ENCODE results near the gene CD58.
A peak's percentile ranks its signal among the peaks of the same experiment; 100 is the strongest.
"Not testable (repeated sequence)": the region's sequence is repeated elsewhere in the genome, so short reads cannot be mapped to it uniquely, and the experiment has no call there.

CD58 gene

DNA sequence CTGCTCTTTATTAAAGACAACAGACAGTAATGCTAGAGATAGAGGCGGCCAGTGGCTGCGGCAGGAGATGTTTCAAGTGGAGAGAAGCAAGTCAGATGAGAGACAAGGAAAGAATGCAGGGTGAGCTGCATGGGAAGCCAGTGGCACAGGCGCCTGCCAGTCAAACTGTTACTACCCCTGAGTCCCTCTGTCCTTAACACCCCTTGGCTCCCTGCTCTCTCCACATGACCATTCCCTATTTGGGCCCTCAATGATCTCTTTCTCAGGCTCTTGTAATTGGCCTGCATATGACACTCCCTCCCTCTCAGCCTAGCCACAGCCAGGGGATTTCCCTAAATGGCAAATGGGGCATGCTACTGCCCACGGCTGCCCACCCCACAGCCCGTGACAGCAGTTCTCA is 22.6 kb upstream of the CD58 start:
- DNase-seq (ENCODE audit: low read depth, low spot score): not testable (repeated sequence)

DNA sequence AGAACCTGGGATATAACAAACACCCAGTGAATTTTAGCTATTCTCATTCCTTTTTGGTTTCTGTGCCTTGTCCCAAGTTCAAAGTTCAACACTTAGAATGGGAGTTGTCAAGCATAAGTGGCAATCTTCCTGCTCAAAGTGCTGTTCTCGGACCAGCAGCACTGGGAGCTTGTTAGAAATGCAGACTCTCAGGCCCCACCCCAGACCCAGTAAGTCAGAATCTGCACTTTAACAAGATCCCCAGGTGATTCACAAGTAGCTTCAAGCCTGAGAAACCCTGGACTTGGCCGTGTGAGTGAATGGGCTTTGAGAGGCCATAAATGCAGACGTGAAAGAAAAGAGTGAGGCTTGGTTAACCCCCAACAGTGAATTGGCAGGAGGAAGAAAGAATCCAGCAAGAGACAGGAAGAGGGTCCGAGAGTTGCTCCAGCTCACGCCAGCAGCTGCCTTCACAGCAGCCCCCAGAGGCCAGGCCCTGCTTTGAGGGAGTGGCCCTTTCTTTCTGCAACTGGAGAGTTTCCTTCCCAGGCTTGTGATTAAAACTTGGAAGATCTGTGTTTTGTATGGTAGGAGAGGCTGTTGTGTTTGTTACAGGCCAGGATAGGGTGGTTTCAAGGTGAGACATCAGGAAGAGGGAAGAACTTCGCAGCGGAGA is 21.3 kb upstream of the CD58 start:
- DNase-seq (ENCODE audit: low read depth, low spot score): not testable (repeated sequence)

DNA sequence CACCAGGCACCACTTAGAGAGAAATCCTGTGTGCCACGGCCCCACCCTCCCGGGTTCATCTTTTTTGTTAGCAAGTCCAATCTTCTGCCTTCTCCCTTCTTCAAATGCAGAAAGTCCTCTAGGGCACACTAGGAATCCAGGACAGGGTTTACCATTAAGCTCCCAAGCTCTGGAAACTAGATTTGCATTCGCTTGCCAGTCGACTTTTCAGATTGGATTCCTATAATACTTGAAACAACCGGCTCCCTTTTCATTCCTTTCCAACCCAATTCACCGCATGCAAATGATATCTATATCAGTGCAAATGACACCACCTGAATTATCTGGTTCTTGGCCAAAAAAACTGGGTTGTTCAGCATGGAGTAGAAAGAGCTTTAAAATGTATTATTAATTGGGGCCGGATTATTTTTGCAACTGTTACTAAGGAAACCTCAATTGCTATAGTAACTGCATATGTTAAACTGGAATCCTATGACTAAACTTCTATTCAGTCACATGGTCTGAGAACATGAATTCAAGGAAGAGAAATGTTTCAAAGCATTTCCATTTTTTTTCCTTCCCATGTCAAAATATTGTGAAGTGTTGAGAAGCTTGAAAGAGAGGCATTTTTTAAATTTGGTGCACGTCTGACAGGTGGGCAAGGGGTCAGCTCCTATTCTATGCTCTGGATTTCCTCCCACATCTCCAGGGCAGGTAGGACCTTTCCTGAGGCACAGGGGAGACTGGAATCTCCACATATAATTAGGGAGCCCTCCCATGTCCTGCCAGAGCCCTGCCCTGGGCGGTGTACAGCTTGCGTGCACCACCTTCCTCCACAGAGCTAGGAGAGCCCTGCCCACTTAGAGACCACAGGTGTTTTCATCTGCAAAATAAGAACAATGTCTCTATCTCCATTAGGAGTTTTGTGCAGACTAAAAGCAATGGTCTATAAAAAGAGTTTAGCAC is 20.5 kb upstream of the CD58 start:
- not testable (repeated sequence) for DNase-seq (ENCODE audit: low read depth, low spot score)

DNA sequence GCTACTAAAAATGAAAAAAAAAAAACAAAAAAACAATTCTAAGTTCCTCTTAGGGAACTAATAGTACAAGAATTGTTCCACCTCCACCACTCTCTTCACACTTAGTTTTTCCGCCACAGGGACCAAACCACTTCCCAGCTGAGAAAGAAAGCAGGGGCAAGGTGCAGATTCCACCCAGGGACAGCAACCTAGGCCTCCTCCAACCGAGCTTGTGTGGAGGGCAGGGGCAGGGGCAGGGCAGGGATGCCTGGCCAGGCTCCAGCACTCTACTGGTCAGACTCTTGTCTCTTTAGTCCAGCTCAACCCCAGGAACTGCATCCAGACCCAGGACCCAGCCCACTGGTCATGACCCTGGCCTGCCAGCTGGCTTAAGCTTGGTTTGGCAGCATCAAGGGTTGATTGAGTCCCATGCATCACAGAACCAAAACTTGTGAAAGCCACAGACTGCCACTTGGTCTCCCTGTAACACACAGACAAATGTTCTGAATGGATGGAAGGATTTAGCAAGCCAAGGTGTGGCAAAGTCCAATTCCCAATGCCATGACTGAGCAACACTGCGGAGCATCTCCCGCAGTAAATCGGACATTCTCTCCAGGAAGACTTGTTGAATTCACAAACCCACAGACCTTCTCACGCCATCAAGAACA is 19.7 kb upstream of the CD58 start:
- DNase-seq (ENCODE audit: low read depth, low spot score): not testable (repeated sequence)

DNA sequence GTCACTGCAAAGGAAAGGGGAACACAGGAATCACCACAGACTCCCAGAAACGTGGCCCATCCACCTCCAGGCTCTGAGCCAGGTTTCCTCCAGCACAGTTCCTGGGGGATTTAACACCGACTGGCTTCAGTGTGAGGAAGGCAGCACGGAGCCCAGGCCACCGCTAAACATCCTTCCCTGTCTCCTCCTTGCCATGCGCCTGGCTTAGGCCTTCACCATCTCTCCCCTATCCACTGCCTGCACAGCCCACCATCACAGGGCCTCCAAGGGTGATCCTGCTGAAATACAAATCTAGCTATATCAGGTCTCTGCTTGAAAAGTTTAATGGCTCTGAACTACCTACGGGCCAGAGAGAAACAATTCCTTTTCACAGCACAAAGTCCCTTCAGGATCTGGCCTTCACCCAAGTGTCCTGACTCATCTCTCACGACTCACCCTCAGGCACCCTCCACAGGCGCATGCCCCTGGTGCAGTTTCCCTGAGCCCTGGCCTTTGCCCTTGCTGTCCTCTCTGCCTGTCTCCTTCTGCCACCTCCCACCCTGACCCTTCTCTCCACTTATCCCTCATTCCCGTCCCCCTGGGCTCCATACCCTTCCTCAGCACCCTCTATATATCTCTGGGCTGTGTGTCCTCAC is 18.4 kb upstream of the CD58 start:
- not testable (repeated sequence) for DNase-seq (ENCODE audit: low read depth, low spot score)

DNA sequence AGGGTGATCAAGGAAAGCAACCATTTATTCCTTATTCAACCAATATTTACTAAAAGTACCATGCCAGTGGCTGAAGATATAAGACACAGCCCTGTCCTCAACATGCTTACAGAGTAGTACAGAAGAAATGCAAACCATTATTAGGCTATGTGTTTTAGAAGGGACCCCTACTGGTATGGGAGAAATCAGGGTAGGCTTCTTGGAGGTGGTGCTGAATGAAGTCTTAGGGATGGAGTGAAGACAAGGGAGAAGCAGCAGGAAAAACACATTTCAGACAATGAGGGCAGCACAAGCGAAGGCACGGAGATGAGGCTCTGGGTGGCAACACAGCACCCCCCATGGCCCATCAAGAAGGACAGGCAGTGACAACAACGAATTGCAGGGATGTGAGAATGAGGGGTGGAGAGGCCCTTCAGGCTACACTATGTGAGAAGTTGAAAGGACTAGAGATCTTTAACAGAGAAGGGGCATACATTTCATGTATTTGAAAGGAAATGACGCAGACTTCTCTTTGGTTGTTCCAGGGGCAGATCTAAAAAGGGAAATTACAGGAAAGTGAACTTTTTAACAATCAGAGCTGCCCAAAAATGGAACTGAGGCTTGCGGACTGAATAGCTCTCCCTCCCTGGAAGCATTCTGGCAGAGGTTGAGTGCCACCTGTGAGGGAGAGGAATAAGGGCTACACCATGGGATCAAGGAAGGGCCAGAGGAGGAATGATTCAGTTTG is 16.8 kb upstream of the CD58 start:
- DNase-seq (ENCODE audit: low read depth, low spot score): no peak

GRCh38 chr1:116586741-116587143 is 15.9 kb upstream of the CD58 start:
- DNase-seq (ENCODE audit: low read depth, low spot score): peak; percentile 42

DNA sequence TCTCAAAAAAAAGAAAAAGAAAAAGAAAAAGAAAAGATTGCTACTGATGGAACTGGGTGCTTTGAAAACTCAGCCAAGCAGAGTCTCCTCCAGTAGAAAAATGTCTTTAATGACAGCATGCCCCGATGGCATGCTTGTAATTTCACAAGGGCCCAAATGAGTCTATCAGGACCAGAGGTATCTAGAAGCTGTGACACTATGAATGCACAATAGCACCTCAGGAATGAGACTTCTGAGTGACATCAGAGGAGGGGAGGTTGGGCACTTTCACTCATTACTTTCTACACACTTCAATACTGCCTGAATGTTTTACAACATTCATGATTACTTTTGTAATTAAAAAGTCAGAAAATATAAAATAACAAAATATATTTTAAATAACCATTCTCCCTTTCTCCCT is 15.1 kb upstream of the CD58 start:
- DNase-seq (ENCODE audit: low read depth, low spot score): no peak

GRCh38 chr1:116581323-116581885 is 10.6 kb upstream of the CD58 start:
- DNase-seq (ENCODE audit: low read depth, low spot score): no peak

GRCh38 chr1:116580446-116581322 is 9.9 kb upstream of the CD58 start:
- no peak for DNase-seq (ENCODE audit: low read depth, low spot score)

GRCh38 chr1:116579259-116579875 is 8.5 kb upstream of the CD58 start:
- no peak for DNase-seq (ENCODE audit: low read depth, low spot score)

- no peak for DNase-seq (ENCODE audit: low read depth, low spot score)
Observed at GRCh38 chr1:116578581-116578980, 7.8 kb upstream of the CD58 start.

GRCh38 chr1:116577759-116578314 is 7.0 kb upstream of the CD58 start:
- DNase-seq (ENCODE audit: low read depth, low spot score): no peak

GRCh38 chr1:116574581-116575291 is 3.9 kb upstream of the CD58 start:
- DNase-seq (ENCODE audit: low read depth, low spot score): peak; percentile 38

DNA sequence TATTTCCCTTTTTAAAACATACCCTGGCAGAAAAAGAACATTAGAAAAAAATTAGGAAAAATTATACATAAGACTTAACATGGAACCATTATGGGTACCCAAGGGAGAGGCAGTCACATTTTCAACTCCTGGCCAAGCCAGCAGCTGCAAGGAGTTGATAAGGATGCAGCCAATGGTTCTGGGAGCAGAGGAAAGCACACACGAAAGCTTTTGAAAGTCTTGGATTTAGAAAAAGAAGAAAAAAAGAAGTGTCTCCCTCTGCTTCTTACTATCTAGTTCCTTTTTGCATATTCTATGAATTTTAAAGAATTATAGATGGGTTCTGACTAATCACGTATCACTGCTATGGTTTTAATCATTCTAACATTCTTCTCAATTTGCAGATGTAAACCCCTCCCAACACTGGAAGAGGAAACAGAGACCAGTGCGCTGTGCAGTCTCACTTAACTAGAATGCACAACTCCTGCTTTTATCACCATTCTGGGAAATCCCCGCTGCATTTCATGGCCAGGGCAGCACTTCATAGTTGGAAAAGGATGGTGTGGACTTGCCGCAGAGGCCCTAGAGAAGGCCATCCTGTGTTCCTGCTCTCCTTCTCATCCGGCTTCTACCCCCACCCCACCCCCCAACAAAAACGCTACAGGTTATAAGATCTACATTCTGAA is 2.7 kb upstream of the CD58 start:
- no peak for DNase-seq (ENCODE audit: low read depth, low spot score)

GRCh38 chr1:116572771-116573430 is 2.1 kb upstream of the CD58 start:
- no peak for DNase-seq (ENCODE audit: low read depth, low spot score)

DNA sequence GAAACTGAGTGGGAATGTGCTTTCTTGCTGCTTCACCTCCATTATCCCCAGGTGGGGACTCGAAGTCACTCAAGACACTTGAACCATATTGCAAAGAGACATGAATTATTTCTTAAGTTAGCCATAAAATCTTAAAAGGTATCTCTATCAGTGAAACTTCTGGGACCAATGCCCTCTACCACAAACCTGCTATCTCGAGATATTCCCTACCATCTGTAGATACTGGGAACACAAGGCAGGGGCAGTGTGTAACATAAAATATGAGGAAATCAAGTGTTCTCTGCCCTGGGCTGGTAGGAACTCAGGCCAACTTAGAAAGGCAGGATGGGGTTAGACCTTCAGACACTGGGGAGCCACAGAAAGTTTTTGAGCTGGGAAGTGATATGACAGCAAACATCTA is 1.3 kb upstream of the CD58 start:
- DNase-seq (ENCODE audit: low read depth, low spot score): no peak
